CMK (cell line): ENCODE results near the gene SH3BGRL3.
A peak's percentile ranks its signal among the peaks of the same experiment; 100 is the strongest.

Experiments used
- DNase-seq: peaks from one replicate; pipeline ENCODE4 v3.0.0-alpha.2; 2010; ENCODE audit warnings: low read depth

Gene SH3BGRL3

DNA sequence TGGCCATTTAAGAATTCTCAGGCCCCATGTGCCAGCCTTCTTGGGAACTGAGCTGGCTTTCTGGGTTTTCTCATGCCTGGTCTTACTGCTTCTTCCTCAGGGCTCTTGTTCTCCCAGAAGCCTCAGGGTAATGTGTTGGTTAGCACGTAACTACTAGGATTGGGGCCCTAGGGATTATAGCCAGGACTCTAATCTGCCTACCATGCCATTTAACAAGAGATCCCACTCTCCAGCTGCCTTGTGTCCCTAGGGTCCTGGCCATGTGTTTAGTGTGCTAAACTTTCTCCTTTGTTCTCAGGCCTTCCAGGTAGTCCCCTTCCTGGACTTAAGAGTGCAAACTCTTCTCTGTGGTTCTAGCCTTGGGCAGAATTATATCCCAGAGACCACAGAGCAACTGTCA is 2.2 kb upstream of the SH3BGRL3 start:
- DNase-seq: no peak

DNA sequence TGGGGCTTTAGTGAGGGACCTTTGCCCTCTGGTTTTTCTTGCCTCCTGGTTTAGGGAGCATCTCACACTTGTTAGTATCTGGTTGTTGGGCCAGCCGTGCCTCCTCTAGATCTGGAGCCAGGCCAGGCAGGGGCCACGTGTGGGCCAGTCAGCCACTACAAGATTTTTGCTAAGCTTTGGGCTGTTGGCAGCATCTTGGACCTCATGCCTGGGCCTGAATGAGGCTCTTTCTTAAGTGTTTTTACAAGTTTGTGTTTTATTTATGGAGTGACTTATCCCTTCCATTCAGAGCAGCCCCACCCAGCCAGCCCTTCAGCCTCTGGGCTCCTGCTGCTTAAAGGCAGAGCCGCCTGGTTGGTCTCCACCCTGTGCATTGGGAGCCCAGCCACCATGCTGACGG is 1.6 kb upstream of the SH3BGRL3 start:
- no peak for DNase-seq

DNA sequence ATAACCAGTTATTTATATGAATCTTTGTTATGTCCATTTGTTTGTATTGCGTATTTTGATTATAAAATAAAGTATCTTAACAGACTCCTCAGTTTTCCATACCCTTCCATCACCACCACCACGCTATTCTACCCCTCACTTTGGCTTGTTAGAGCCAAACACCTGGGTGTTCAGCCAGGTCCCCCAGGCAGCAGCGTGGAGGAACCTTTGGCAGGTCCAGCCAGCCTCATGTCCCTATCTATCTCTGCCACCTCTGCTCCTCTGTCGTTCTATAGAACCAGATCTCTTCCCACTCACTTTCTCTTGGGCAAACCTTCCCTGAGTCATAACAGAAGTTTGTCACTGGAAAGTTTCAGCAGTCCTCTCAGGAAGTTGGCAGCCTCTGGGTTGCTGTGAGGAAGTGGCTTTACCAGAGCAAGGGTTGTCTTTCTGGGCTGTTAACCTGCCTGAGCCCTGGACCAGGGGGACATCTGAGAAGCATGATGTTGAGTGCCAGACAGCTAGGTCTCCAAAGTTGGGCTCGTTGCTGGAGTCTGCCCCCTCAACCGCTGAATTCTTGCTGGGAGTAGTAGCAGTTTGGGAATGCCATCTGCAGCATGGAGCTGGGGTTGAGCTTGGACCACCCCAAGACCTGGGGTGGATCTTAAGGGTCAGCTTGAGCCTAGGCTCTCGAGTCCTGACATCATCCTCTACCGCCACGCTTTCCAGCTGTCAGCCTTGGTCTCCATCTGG is 996 bp upstream of the SH3BGRL3 start:
- no peak for DNase-seq

DNA sequence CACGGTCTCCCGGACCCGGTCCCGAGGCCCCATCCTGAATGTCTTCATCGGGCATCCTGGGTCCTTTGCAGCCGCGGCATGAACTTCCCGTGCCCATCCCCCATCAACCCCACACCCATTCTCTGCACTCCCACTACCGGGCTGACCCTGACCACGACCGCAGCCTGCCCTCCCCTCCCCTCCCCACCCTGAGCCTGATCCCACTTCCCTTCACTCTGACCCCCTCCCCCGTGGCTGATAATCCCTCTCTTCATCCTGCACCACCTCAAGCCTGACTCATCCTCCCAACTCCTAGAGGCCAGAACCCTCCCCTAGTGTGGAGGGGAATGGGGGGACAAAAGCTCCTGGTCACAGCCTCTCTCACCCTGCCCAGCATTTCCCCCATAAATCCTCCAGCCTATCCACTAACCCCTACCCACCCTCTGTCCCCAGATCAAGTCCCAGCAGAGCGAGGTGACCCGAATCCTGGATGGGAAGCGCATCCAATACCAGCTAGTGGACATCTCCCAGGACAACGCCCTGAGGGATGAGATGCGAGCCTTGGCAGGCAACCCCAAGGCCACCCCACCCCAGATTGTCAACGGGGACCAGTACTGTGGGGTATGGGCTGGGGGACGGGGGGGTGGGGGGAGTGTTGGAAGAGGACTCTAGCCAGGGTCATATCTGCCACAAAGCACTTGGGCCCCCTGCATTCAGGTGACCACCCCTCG is 602 bp downstream of the SH3BGRL3 start:
- peak; percentile 90 for DNase-seq

DNA sequence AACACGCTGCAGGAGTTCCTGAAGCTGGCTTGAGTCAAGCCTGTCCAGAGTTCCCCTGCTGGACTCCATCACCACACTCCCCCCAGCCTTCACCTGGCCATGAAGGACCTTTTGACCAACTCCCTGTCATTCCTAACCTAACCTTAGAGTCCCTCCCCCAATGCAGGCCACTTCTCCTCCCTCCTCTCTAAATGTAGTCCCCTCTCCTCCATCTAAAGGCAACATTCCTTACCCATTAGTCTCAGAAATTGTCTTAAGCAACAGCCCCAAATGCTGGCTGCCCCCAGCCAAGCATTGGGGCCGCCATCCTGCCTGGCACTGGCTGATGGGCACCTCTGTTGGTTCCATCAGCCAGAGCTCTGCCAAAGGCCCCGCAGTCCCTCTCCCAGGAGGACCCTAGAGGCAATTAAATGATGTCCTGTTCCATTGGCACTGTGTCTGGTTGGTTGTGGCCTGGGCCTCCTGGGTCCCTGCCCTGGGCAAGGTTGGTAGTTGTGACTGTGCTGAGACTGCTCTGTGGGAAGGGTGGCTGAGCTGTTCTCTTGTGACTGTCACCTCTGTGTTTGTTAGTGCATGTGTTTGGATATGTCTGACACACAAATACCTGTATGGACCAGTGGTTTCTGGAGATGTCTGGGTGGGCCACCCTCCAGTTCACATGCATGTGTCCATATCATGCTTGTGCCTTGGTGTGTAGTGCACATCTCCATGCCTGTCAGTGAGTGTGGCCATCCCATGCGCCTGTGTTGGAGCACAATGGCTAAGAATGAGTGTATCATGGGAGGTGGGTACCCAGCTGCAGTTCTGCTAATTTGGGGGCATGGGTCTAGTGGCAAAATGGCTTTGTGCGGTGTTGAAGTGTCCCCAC is 1.4 kb downstream of the SH3BGRL3 start:
- DNase-seq: no peak

DNA sequence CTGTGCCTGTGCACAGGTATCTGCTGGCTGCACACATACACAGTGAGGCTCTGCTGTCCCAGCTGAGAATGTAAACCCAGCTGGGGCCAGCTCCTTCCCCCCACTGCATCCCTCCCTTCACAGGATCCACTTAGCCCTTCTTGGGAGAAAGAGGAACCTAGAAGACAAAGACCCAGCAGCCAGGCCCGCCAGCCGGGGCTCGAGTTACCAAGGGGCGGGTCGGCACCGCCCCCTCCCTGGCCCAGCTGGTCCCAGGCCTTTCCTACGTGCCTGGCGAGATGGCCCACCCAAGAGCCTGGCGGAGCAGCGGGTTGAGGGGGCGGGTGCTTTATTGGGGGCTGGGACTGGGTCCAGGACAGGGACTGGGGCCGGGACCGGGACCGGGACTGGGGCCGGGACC is 2.1 kb downstream of the SH3BGRL3 start:
- DNase-seq: peak; percentile 37

DNA sequence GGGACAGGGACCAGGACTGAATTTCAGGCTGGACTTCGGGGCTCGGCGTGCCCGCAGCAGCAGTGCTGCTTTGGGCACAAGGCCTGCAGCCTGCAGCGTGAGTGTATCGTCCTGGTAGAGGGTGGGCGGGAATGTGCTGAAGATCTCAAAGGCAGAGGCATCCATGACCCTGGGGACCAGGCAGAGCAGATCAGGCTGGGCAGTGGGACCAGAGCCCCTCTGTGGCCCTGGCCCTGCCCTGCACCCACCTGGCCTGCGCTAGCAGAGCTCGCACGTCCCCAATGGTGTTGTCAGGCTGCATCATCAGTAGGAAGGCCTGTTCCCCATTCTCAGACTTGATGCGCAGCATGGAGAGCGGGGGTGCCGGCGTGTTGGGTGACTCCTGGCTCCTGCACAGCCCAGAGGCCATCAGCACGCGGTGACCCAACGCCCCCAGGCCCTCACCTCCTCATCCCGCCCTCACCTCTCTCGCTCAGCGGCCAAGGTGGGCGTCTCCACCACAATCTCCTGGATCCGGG is 2.6 kb downstream of the SH3BGRL3 start:
- no peak for DNase-seq

DNA sequence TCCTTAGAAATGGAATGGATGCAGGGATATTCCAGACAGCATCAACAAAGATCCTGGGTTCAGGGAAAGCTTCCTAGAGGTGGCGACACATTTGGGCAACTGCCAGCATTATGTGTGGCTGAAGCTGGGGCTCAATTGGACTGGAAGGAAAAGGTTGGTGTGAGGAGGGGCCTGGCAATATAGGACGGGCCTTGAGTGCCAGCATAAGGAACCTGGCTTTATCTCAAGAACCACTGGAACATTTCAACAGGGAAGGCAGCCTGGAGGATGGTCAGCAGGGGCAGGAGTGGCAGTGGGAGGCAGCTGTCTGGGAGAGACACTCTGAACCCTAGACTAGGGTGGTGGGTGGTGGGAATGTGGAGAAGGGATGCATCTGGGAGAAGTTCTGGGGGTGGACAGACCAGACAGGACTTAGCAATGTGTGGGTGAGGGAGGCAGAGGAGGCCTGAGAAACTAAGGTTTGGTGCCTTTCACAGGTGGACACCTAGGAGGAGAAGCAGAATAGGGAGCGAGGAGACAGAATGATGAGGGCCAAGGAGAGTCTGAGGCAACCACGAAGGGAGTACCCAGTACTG is 3.5 kb downstream of the SH3BGRL3 start:
- DNase-seq: no peak

DNA sequence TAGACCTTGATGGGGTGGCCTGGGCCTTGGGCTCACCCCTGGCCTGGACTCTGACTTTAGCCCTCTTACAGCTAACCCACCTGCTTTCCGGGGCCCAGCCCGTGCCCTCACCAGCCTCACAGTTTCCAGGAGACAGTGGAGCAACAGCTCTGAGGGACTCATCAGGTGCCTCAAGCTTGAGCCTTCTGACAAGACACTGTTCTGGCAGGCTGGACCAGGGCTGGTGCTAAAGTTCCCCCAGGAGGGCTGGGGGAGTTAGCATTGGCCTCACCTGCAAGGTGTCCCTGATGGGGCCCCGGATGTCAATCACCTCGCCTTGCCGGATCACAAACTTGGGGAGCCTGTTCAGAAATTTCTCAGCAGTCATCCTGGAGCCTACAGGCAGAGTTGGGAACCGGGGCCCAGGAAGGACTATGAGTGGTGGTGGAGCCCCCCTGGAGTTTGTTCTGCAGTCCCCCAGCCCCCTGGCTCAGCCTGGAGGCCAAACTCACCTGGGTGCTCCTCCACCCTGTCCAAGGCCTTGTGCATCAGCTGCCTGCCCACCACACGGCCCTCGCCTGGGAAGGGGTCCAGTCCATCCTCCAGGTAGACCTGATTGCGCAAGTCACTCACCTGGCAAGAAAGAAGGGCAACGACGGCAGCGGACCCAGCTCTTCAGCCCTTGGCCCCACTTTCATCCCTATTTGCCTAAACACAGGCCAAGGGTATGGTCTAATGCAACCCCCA is 4.1 kb downstream of the SH3BGRL3 start:
- DNase-seq: no peak

DNA sequence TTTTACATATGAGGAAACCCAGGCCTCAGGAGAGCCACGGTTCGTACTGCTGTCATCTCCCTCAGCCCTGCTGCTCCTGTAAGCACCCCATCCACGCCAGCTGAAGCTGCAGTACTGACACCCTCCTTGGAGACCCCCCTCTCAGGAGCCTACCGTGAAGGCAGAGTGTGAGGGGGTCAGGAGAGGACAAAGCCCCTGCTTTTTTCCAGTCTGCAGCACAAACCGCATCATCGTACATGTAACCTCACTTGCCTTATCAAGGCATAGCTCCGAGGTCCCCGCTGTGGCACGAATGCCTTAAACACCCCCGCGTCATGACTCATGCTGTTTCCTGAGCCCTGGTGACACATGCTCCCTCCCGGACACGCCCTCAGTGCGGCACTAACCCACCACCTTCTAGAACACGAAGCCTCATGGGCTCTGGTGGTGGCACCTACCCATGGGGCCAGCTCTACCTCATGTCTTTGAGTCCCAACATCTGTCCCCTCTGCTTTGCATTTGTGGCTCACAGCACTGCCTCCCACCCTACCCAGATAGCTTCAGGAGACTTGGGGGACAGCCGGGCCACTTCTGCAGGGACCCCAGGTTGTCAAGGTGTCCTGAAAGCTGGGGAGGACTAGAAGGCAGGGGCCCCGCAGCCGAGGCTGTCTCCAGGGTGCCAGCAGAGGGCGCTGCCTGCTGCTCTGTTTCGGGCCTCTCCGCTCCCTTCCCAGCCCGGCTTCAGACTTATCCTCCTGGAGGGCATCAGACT is 4.9 kb downstream of the SH3BGRL3 start:
- peak; percentile 94 for DNase-seq

DNA sequence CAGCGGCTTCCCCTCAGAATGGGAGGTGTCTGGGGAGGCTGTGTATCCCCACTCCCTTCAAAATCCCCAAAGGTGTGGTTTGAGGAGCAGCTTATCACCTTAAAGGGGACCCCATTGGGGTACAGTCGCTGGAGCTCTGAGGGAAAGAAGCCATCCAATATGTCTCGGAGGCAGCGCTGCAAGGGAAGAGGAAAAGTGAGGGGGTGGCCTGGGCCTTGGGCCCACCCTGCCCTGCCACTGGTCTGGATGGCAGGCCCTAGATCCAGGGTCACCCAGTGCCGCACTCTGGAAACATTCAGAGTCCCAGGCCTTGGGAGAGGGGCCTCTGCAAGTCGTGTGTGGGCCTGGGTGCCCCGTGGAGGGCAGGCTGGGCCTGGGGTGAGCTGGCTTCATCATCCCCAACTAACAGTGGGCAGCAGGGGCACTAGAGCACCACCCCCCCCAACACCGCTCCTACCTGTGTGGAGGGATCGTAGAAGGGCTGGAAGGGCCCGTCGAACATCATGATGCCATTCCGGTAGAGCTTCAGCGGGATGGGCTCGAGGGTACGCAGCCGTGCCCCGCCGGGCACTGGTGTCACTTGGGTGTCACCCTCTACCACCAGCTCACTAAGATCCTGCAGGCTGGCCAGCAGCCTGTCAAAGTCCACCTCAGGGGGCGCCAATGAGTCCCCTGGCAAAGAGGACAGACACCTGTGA is 5.6 kb downstream of the SH3BGRL3 start:
- no peak for DNase-seq

DNA sequence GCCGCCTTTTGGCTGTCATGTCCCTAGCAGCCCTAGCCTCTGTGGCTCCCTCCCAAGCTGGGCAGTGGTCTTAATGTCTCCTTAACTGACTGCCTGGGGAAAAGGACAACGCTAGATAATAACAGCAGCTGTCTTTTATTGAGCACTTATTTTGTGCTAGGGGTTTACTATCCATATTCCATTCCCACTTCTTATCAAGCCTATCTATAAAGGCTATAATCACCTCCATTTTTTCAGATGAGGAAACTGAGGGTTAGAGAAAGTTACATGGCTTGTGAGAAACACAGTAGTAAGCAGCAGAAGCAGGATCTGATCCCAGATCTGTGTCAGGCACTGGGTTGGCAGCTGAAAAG is 6.2 kb downstream of the SH3BGRL3 start:
- DNase-seq: no peak

DNA sequence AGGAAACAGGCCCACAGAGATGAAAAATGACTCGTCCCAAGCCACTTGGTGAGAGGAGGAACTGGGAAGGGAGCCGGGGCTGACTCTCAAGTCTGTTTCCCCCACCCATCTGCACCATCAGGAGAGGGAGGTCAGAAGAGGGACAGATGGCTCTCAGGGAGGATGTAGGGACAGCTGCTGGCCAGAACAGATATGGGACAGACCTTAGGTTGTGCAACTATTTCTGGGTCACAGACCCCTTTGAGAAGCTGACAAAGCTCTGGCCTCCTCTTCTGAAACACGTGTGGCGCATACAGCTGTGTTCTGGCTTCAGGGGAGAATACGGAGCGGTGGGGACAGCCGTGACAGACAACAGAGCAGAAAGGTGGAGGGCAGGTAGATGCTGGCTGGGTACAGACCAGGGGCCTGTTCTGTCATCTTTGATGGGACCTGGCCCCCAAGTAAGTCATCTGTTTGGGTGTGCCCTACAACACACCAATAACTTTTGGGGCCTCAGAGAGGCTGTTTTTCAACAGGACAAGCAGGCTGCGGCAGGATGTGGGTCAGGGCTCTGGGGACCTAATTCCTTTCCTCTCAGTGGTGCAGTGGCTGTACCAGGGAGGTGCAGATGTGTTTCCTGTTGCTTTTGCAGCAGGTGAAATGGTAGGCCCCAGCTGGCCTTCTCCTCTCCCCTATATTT is 7.3 kb downstream of the SH3BGRL3 start:
- peak; percentile 78 for DNase-seq

DNA sequence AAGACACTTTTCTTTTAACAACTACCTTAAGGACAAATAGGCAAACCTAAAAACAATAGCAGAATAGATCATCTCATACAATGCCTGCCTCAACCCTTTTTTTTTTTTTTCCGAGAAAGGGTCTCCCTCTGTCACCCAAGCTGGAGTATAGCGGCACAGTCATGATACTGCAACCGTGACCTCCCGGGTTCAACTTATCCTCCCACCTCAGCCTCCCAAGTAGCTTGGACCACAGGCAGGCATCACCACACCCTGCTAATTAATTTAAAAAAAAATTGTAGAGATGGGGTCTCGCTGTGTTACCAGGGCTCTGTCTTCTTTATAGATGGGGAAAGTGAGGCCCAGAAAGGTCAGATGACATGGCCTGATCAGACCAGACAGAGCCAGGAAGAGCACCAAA is 7.9 kb downstream of the SH3BGRL3 start:
- DNase-seq: no peak

DNA sequence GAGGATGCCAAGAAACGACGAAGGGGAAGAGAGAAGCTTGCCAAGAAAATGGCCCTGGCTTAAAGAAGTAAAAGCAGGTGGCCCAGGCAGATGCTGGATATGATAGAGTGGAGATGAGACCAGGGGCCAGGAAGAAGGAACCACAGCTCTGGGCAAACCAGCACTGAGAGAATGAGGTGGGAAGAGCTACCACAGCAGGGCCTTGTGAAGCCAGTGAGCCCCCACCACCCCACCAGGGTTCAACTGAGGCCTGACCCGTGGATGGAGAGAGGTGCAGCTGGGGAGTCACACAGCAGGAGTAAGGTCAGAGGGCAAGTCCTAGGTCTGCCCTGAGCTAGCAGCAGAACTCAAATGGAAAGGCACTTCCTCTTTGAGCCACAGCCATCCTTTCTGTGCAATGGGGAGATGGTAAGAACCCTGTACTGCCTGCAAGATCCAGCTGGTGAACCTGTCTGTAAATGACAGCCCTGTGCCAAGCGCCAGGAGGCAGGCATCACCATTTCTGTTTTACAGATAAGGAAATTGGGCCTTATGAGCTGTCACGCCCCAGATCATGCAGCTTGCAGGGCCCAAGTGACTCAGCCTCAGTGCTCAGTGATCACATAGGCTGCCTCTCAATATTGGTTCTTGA is 8.5 kb downstream of the SH3BGRL3 start:
- DNase-seq: no peak

DNA sequence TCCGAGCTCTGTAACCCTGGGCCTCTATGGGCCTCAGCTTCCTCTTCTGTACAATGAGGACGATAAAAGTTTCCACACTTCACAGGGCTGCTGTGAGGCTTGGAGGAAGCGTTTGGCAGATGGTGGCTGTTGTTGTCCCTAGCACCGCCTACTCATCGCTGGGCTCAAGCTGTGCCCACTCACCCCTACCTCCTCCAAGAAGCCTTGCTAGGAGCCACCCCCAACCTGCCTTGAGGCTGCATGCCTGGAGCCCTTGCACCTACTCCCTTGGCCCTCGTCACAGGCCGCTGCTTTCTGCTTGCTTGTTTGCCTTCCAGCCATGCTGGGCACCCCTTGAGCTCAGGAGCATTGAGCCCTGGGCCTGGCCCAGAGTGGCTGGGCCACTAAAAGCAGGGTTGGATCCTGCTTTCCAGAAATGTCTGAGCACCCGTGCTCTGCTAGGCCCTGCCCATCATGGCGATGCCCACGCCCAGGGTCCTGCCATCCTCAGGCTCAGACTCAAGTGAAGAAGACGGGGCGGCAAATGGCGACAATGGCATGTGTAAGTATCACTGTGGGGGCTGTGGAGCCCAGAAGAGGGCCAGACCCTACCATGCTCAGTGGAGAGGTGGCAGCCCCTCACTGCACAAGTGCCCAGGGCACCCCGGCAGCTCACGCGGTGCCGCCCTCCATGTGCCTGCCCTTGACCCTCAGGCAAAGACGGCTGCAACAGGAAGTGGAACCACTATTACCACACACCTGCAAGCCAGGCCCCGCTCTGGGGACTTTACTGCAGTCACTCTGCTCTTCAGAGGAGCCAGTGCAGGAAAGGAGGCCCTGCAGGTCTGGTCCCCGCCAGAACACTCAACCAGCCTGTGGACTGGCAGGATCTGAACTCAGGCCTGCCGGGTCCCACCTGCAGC is 9.5 kb downstream of the SH3BGRL3 start:
- DNase-seq: no peak

DNA sequence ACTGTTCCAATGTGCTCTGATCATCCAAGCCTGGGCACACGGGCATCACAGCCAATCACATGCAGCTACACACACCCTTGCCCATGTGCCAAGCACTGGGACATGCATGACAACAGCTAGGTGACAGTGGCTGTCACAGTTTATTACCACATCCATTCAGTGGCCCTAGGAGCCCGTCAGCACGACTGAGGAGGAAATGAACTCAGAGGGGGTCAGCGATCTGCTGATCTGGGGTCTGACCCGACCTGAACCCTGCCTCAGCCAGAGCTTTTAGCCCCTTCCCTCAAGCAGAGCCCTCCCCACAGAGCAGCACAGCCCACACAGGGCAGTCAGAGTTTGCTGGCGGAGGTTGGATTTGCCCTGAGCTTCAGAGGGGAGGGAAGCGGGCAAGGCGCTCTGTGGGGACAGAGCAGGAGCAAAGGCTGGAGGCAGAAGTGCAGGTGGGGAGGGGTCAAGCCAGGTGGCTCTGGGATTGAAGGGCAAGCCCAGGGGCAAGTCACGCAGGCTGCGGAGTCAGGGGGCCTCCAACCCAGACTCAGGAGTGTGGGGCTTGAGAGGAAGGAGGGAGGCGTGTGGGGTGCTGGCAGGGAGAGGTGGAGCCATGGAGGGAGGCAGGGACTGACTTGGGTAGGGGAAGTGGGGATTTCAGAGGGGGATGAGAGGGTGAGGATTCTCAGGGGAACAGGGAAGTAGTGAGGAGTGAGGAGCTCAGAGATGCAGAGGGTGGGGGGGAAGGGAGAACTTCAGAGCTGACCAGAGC is 10.4 kb downstream of the SH3BGRL3 start:
- peak; percentile 75 for DNase-seq
